ES-I3 (cell line): ENCODE results near the gene LTA.
"Not testable (repeated sequence)": the region's sequence is repeated elsewhere in the genome, so short reads cannot be mapped to it uniquely, and the experiment has no call there.

ENCODE experiments used
- H3K36me3 ChIP-seq: 2 replicates; pipeline ENCODE4 v1.6.1; 2013; ENCODE audit warnings: mild to moderate bottlenecking, low read length, control low read depth, moderate library complexity; ENCODE audit not compliant: insufficient read depth
- H3K4me1 ChIP-seq: 2 replicates; pipeline ENCODE4 v1.6.1; 2013; ENCODE audit warnings: mild to moderate bottlenecking, control low read depth, low read length; ENCODE audit not compliant: insufficient read depth
- H3K9ac ChIP-seq: 2 replicates; pipeline ENCODE4 v1.6.1; 2013; ENCODE audit warnings: low read depth, mild to moderate bottlenecking, low read length, moderate library complexity
- H3K9me3 ChIP-seq: 2 replicates; pipeline ENCODE4 v1.6.1; 2013; ENCODE audit warnings: mild to moderate bottlenecking, low read length, moderate library complexity; ENCODE audit not compliant: control insufficient read depth, insufficient read depth

The LTA gene

DNA sequence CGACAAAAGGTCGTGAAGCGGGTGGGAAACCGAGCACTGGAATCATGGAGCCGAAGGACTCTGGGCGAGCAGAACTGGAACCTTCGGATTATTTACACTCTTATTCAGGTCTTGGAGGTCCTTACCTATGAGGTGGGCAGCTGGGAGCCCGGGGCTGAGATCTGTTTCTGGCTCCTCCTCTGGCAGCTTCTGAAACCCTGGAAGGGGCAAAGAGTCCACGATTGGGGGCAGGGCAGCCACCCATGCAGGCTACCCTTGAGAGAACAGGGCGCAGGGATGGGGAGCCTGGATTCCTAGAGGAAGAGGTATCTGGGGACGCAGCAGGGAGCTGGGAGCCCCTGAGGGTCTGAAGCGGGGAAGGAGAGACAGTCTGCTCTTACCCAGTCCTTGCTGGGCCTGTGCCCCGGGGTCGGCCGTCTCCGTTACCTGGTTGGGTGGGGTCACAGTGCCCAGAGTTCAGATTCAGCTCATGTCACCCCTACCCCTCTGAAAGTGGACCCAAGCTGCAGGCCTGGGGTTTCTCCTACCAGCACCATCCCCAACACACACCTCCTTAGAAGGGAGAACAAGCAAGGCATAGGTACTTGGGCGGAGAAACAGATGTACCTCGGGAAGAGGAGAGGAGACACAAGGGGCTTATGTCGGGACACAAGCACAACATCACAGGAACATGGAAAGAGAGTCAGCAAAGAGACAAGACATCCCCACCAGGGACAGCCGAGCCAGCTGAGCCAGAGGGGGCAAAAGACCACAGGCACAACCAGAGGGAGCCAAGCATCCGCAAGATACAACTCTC, 9.5 kb downstream of the LTA start:
- H3K36me3 ChIP-seq, result no peaks in the 10 kb centered on the region
- peak overlapping the region; percentile 71 for H3K9ac ChIP-seq
- H3K4me1 ChIP-seq, result peaks cover 28% of the 10 kb centered on the region
- no peaks in the 10 kb centered on the region for H3K9me3 ChIP-seq

DNA sequence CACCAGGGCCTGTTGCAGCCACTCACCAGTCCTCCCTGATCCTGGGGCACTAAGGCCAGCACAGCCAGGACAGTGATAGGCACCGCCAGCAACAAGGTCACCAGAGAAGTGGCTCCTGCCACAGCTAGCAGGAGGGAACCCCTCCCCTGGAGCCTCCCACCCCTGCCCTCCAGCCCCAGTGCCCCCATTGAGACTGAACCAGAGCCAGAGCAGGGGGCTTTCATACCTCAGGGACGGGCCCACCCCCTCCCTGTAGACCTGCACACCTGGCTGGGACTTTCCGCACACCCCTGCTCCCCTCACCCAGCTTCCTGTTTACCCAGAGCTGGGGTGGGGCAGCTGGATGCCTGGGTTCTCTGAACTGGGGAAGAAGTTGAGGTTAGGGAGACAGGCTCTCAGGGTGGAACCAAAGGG, 10.1 kb downstream of the LTA start, which contains the start of gene LTB:
TSS of gene LTB (minus strand) at position 195 of the 414 bp plus-strand sequence. CDS start at position 188, 7 bp downstream.
- H3K4me1 ChIP-seq, result peaks cover 28% of the 10 kb centered on the region
- H3K36me3 ChIP-seq, result no peaks in the 10 kb centered on the region
- peak within 1 kb of the TSS; percentile 71 for H3K9ac ChIP-seq
- no peaks in the 10 kb centered on the region for H3K9me3 ChIP-seq

DNA sequence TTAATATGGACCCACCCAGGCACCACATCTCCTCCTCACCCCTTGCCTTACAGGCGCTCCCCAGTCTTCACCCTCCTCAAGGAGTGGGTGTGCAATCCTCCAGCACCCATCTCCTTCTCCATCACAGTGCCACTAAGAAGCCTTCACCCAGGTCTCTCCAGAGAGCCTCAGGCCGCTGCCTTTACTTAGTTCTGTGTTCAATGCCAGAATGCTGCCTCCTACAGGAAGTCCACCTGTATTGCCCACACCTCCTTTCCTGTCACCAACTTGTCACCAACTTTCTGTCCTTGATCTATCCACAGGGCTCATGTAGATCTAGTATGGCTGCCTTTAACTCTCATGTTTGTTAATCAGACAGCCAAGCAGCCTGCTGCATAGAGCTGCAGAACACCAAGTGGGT, 13.4 kb downstream of the LTA start:
- no peak overlapping the region for H3K9ac ChIP-seq
- H3K4me1 ChIP-seq, result peaks cover 15% of the 10 kb centered on the region; the same call in 1 of the 2 replicates
- H3K9me3 ChIP-seq, result no peaks in the 10 kb centered on the region
- no peaks in the 10 kb centered on the region for H3K36me3 ChIP-seq

DNA sequence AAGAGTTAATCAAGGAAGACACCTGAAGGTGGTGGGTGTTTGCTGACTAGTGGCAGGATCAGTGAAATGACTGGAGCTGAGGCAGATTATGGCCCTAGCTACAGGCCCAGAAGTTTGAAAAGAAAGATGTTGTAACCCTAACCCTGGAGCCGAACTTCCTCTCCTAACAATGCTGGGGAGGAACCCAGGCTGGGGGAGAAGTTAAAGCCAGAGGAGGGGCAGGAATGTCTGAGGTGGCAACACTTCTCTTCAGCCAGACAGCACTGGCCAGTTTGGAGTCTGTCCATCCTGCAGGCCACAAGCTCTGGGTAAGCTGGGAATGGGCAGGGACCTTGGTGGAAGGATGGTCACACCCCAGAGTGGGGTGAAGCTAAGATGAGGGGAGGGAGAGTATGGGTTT, 13.9 kb downstream of the LTA start, which contains the start of gene LST1:
TSS of gene LST1 (plus strand) at position 270 of the 400 bp plus-strand sequence. CDS start 1,023 bp downstream, outside the sequence.
- no peak within 1 kb of the TSS for H3K9ac ChIP-seq
- no peaks in the 10 kb centered on the region for H3K9me3 ChIP-seq
- no peaks in the 10 kb centered on the region for H3K36me3 ChIP-seq
- peaks cover 15% of the 10 kb centered on the region; the same call in 1 of the 2 replicates for H3K4me1 ChIP-seq

DNA sequence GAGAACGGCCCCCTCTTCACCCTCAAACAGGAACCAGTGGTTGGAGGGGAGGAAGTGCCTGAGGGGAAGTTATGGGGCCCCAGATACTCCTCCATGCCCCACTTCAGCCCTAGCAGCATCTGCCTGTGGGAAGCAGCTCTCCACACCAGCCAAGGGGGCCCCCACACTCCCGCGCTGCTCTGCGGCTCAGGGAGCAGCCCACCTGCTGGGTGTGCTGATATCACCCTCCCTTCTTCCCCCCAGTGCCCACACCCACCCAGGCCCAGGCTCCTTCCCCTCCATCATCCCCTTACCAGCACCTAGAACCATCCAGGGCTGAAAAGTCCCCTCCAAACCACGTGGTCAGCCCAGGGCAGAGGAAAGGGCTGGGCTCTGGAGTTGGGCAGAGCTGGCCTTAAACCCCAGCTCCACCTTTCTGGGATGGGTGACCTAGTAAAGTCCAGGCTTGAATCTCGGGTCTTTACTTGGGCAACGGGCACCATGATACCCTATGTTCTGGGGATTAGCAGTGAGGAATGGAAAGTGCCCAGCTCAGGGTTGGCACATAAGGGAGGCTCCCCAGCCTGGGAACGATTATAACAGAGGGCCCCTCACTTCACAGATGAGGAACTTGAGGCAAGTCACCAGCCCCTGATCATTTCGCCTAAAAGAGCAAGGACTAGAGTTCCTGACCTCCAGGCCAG, 14.7 kb downstream of the LTA start:
- Histone ChIP-seq H3K36me3 (no peaks in the 10 kb centered on the region), H3K9ac (no peak overlapping the region), H3K4me1 (peaks cover 15% of the 10 kb centered on the region; the same call in 1 of the 2 replicates), H3K9me3 (no peaks in the 10 kb centered on the region)

DNA sequence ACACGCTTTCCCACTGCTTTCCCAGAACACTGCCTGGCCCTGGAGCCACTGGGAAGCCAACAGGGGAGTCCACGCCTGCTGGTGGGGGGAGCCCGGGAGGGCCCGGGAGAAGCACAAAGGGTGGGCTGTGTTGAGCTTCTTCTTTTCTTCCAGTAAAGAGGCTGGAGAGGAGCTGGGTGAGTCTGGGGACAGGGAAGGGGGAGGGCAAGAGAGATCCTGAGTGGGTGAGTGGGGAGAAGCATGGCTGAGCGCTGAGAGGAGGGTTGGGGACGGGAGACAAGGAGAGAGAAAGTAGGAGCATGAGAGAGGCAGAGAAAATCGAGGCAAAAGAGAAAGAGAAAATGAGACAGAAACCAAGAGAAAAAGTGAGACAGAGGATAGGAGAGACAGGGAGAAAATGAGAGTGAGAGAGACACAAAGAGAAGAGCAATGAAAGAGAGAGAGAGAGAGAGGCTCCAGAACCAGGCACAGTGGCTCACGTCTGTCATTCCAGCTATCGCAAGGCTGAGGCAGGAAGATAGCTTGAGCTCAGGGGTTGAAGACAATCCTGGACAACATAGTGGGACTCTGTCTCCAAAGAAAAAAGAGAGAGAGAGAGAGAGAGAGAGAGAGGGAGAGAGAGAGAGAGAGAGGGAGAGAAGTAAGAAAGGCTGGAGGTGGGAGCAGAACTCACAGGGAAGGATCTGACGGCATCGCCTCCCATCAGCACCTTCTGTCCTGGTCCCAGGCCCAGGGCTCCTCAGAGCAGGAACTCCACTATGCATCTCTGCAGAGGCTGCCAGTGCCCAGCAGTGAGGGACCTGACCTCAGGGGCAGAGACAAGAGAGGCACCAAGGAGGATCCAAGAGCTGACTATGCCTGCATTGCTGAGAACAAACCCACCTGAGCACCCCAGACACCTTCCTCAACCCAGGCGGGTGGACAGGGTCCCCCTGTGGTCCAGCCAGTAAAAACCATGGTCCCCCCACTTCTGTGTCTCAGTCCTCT, 16.0 kb downstream of the LTA start:
- Histone ChIP-seq H3K9ac (no peak overlapping the region), H3K9me3 (no peaks in the 10 kb centered on the region), H3K36me3 (no peaks in the 10 kb centered on the region), H3K4me1 (peaks cover 6% of the 10 kb centered on the region; the same call in 1 of the 2 replicates)

DNA sequence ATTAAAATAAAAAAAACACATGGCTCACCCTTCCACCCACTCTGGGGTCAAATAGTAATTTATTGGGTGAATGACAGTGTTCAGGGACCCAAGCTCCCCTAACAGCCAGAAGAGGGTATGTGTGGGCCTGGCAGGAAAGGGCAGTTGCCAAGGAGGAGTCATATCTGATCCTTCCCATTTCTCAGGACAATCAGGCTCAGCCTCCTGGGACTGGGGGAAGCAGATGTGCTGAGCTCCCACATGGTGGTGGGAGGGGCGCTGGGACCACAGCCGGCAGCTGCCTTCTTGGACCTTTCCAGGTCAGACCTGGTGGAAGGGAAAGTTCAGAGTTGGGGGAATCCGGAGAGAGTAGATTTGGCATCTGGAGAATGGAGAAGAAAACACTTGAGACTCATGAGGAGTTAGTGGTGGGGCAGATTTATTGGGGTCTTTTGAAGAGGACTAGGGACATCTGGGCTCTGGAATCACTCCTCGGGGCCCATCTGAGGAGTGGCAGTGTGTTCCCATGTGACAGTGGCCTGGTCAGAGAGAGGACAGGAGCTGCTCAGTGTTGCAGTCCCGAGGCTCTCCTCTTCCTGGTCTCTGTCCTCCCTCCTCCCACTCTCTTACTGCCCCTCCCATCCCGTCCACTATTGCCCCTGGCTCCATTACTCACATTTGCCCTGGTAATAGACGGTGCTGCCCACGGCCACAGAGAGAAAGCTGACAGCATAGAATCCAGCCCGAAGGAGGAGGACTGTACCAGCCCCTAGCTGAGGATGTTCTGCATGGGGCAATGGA, 17.0 kb downstream of the LTA start:
- Histone ChIP-seq H3K4me1 (peaks cover 6% of the 10 kb centered on the region; the same call in 1 of the 2 replicates), H3K9ac (no peak overlapping the region), H3K9me3 (no peaks in the 10 kb centered on the region), H3K36me3 (no peaks in the 10 kb centered on the region)

DNA sequence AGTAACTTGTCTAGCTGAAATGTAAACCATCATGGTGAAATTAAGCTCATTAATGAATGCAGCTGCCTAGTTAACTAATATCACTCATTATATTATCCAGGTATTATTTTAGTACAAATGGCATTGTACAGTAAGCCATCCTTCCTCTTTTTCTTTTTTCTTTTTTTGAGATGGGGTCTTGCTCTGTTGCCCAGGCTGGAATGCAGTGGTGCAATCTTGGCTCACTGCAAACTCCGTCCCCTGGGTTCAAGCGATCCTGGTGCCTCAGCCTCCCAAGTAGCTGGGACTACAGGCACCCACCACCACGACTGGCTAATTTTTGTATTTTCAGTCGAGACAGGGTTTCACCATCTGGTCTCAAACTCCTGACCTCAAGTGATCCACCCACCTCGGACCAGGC, 18.6 kb downstream of the LTA start:
- not testable (repeated sequence) for H3K9ac ChIP-seq, H3K4me1 ChIP-seq, H3K36me3 ChIP-seq, H3K9me3 ChIP-seq

DNA sequence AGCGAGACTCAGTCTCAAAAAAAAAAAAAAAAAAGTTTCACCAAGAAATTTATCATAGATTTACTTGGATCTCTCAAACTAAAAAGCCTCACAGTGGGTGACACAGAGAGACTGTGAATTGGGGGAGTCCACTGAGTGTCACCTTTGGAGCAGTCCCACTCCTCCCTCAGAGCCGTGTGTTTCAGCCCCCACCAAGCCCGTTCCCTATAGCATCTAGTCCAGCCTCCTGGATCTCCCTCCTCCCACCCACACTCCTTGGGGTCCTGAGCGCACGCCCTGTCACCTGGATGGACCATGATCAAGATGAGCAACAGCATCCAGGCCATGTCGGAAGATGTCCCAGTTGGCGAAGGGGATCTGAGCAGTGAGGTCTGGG, 20.3 kb downstream of the LTA start:
- peaks cover 6% of the 10 kb centered on the region; the same call in 1 of the 2 replicates for H3K4me1 ChIP-seq
- no peaks in the 10 kb centered on the region for H3K9me3 ChIP-seq
- no peaks in the 10 kb centered on the region for H3K36me3 ChIP-seq
- H3K9ac ChIP-seq, result no peak overlapping the region

DNA sequence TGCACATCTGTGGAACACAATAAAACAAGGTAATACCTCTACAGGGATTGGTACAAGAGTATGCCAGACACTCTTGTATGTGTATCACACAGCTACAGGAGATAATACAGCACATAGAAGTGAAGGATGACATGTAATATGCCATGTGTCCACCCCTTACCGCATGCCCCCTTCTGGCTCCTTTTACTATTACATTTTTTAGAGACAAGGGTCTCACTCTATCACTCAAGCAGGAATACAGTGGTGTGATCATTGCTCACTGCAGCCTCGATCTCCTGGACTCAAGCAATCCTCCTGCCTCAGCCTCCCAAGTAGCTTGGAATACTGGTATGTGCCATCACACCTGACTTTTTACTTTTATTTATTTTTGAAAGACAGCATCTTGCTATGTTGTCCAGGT, 24.9 kb downstream of the LTA start:
- H3K4me1 ChIP-seq, result peaks cover 4% of the 10 kb centered on the region
- H3K36me3 ChIP-seq, result no peaks in the 10 kb centered on the region
- no peak overlapping the region for H3K9ac ChIP-seq
- no peaks in the 10 kb centered on the region for H3K9me3 ChIP-seq

DNA sequence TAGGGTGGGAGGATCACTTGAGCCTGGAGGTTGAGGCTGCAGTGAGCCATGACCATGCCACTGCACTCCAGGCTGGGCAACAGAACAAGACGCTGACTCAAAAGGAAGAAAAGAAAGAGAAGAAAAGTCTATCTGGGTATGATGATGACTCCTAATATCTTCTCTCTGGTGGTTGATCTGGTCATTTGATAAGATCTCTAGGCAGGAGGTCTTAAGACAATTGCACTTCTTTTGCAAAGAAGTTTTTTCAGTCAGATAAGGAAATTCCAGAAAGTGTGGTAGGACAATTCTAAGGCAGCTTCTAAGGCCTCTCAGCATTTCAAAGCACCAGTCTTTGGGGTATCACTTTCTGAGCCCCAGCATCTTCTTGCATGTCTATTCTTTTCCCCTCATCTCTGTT, 35.2 kb downstream of the LTA start:
- no peak overlapping the region for H3K9ac ChIP-seq
- H3K4me1 ChIP-seq, result 0 out of 2 replicates have a peak, but pooled peaks cover 3% of the 10 kb centered on the region
- H3K36me3 ChIP-seq, result no peaks in the 10 kb centered on the region
- no peaks in the 10 kb centered on the region for H3K9me3 ChIP-seq

DNA sequence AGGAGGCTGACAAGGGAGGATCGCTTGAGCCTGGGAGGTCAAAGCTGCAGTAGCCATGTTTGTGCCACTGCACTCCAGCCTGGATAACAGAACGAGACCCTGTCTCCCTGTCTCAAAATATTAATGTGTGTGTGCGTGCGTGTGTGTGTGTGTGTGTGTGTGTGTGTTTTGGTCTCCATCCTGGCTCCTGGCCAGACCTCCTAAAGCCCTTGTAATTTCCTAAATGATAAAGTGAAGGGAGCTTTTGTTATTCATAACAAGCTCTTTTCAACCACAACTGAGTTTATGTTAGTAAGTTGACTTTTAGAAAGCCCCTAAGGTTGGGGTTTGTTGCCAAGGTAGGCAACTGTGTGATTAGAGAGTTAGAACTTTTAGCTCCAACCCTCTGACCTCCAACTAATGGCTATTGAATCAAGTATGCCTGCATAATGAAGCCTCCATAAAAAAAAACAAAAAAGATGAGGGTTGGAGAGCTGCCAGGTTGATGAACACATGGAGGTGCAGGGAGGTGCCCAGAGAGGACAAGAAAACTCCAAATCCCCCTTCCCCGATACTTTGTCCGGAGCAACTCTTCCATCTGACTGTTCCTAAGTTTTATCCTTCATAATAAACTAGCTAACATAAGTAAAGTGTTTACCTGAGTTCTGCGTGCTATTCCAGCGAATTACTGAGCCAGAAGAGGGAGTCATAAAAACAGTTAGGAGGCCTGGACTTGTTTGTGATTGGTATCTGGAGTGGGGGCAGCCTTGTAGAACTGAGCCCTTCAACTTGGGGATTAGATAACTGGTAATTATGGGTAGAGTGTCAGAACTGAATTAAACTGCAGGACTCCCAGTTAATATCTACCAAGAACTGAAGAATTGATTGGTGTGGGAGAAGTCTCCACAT, 37.7 kb downstream of the LTA start:
- Histone ChIP-seq H3K9me3 (no peaks in the 10 kb centered on the region), H3K4me1 (peaks cover 10% of the 10 kb centered on the region; the same call in 1 of the 2 replicates), H3K9ac (no peak overlapping the region), H3K36me3 (no peaks in the 10 kb centered on the region)

DNA sequence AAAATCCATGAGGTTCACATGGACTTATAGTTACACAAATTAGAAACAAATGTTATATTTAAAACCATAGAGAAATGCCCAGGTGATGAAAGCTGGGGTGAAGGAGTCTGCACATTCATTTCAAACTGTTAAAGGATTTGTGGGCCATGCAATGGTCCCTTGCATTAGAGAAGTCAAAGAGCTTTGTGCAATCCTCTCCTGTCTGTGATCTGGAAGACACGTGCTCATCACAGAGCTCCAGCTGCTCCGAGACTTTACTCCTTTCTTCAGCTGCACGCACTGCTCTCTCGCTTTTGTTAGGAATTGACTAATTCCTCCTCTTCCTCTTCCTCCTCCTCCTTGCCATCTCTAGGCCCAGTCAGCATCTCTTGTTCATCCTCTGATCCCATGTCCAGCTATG, 38.9 kb downstream of the LTA start:
- Histone ChIP-seq H3K9ac (no peak overlapping the region), H3K9me3 (no peaks in the 10 kb centered on the region), H3K4me1 (peaks cover 22% of the 10 kb centered on the region; the same call in 1 of the 2 replicates), H3K36me3 (no peaks in the 10 kb centered on the region)
